Type B pancreatic cell (in vitro differentiated cells): ENCODE results near the gene SLC16A6. TPM values are rescaled to one million over a fixed set of nuclear protein-coding genes. Genes with fewer than 3 reads are reported as not detected.

ENCODE experiments used
- DNase-seq: peaks from one replicate; pipeline ENCODE4 v3.0.0; 2021; ENCODE audit warnings: mixed read lengths; ENCODE audit not compliant: unreplicated experiment; ENCODE audit errors: extremely low spot score
- H3K27ac Mint-ChIP-seq: 2 replicates; pipeline ENCODE4 v1.8.0; 2021; ENCODE audit warnings: mild to moderate bottlenecking, mixed read lengths
- H3K27me3 Mint-ChIP-seq: 2 replicates; pipeline ENCODE4 v1.8.0; 2021; ENCODE audit warnings: mixed read lengths
- H3K36me3 Mint-ChIP-seq: 2 replicates; pipeline ENCODE4 v1.8.0; 2021; ENCODE audit warnings: mixed read lengths
- H3K4me1 Mint-ChIP-seq: one replicate; pipeline ENCODE4 v1.8.0; 2021; ENCODE audit warnings: mixed read lengths; ENCODE audit not compliant: unreplicated experiment
- H3K4me3 Mint-ChIP-seq: 2 replicates; pipeline ENCODE4 v1.8.0; 2021; ENCODE audit warnings: mild to moderate bottlenecking, mixed read lengths
- H3K9me3 Mint-ChIP-seq: 2 replicates; pipeline ENCODE4 v1.8.0; 2021; ENCODE audit warnings: mixed read lengths
- total RNA-seq: library from RNA; stranded (reverse); gene quantifications from 2 replicates; pipeline ENCODE4 v1.2.1, GENCODE V29; 2021; ENCODE audit warnings: low replicate concordance
- TF ChIP-seq, protein P1 (sequence below): fragments of 200-600 bp; sonication (generic); conservative IDR thresholded peaks from 2 replicates; pipeline ENCODE4 v1.5.0; 2021; ENCODE audit warnings: antibody characterized with exemption, mild to moderate bottlenecking

Gene SLC16A6
- total RNA-seq, 1 donor from 2014 or later = 1.6 TPM

DNA sequence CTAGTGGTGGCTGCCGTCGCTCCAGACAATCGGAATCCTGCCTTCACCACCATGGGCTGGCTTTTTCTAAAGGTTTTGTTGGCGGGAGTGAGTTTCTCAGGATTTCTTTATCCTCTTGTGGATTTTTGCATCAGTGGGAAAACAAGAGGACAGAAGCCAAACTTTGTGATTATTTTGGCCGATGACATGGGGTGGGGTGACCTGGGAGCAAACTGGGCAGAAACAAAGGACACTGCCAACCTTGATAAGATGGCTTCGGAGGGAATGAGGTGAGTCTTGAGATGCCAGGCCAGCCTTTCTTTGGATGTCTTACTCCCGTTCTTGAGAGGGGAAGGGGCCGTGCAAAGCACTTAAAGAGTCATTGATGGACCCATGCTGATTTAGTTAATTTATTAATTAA is 16.5 kb upstream of the SLC16A6 start:
- Mint-ChIP-seq H3K36me3 (peaks cover 3% of the 10 kb centered on the region), H3K4me3 (no peak overlapping the region), H3K9me3 (no peaks in the 10 kb centered on the region), H3K4me1 (peaks cover 3% of the 10 kb centered on the region), H3K27ac (no peak overlapping the region), H3K27me3 (no peaks in the 10 kb centered on the region)
- TF ChIP-seq, protein P1, sequence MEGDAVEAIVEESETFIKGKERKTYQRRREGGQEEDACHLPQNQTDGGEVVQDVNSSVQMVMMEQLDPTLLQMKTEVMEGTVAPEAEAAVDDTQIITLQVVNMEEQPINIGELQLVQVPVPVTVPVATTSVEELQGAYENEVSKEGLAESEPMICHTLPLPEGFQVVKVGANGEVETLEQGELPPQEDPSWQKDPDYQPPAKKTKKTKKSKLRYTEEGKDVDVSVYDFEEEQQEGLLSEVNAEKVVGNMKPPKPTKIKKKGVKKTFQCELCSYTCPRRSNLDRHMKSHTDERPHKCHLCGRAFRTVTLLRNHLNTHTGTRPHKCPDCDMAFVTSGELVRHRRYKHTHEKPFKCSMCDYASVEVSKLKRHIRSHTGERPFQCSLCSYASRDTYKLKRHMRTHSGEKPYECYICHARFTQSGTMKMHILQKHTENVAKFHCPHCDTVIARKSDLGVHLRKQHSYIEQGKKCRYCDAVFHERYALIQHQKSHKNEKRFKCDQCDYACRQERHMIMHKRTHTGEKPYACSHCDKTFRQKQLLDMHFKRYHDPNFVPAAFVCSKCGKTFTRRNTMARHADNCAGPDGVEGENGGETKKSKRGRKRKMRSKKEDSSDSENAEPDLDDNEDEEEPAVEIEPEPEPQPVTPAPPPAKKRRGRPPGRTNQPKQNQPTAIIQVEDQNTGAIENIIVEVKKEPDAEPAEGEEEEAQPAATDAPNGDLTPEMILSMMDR = no peak
- DNase-seq = no peak

DNA sequence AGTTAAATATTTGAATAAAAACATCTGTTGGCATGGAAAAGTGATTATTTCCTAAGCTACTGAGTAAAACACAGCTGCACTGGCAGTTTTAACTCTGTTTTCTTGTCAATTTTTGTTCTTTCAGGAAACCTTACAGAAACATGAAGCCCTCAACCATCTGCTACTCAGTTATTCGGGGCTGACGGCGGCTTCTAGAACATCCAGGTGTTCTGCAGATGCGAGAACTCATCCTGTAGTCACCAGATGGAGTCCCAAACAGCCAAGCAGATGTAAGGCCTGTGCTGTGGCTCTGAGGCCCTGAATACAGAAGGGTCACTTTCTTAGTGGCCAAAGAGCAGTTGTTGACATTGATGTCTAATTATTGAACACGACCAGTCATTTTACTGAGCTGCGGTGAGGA is 15.9 kb upstream of the SLC16A6 start:
- TF ChIP-seq, protein P1 = no peak
- Mint-ChIP-seq H3K4me1 (peaks cover 2% of the 10 kb centered on the region), H3K4me3 (no peak overlapping the region), H3K9me3 (no peaks in the 10 kb centered on the region), H3K27me3 (no peaks in the 10 kb centered on the region), H3K27ac (no peak overlapping the region), H3K36me3 (peaks cover 3% of the 10 kb centered on the region)
- no peak for DNase-seq

DNA sequence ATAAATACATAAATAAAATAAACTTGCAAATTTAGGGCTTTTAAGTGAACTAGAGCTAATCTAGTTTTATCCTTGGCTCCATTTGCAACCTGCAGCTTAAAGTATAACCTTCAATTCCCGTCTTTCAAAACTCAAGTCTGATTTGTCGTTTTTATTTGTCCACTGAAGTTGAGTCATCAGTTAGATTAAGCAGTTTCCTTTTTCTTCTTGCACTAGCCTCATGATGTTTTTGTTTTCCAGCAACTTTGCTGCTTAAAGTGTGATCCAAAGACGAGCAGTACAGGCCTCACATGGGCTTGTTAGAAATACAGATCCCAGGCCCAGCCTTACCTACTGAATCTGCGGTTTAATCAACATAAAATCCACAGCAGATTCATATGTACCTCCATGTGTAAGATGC is 14.2 kb upstream of the SLC16A6 start:
- DNase-seq = no peak
- H3K27ac Mint-ChIP-seq = no peak overlapping the region
- TF ChIP-seq, protein P1 = no peak
- peaks cover 8% of the 10 kb centered on the region for H3K4me1 Mint-ChIP-seq
- no peaks in the 10 kb centered on the region for H3K9me3 Mint-ChIP-seq
- no peaks in the 10 kb centered on the region for H3K27me3 Mint-ChIP-seq
- H3K36me3 Mint-ChIP-seq = peaks cover 3% of the 10 kb centered on the region
- H3K4me3 Mint-ChIP-seq = no peak overlapping the region

DNA sequence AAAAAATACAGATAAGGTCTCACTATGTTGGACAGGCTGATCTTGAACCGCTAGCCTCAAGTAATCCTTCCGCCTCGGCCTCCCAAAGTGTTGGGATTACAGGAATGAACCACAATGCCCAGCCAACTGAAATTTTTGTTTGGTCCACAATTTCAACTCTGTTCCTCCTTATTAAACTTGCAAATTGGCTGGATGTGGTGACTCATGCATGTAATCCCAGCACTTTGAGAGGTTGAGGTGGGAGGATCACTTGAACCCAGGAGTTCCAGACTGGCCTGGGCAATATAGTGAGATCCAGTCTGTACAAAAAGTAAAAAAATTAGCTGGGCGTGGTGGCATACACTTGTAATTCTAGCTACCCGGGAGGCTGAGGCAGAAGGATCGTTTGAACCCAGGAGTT is 13.8 kb upstream of the SLC16A6 start:
- DNase-seq = no peak
- Mint-ChIP-seq H3K36me3 (peaks cover 3% of the 10 kb centered on the region), H3K9me3 (no peaks in the 10 kb centered on the region), H3K27me3 (no peaks in the 10 kb centered on the region), H3K4me1 (peaks cover 8% of the 10 kb centered on the region), H3K4me3 (no peak overlapping the region), H3K27ac (no peak overlapping the region)
- TF ChIP-seq, protein P1 = no peak

DNA sequence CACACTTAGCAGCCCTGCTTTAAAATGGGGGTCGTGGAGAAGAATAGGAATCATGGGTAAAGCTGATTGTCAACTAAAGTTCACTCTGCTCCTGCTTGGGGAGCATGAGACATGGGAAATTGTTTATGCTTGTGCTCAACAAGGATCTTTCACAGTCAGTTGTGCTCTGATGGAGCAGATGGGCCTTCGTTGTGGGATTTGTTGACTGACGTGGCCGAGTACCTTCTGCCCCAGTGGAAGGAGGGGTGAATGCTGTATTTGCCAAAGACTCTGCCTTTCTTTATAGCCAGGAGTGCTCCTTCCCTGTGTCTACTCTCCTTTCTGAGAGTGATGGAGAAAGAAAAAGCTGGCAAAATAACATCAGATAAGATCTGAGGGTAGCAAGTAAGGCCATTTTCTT is 11.7 kb upstream of the SLC16A6 start:
- H3K36me3 Mint-ChIP-seq = no peaks in the 10 kb centered on the region
- H3K27me3 Mint-ChIP-seq = no peaks in the 10 kb centered on the region
- no peak overlapping the region for H3K4me3 Mint-ChIP-seq
- no peaks in the 10 kb centered on the region for H3K9me3 Mint-ChIP-seq
- H3K4me1 Mint-ChIP-seq = peaks cover 8% of the 10 kb centered on the region
- TF ChIP-seq, protein P1 = no peak
- H3K27ac Mint-ChIP-seq = no peak overlapping the region
- no peak for DNase-seq

DNA sequence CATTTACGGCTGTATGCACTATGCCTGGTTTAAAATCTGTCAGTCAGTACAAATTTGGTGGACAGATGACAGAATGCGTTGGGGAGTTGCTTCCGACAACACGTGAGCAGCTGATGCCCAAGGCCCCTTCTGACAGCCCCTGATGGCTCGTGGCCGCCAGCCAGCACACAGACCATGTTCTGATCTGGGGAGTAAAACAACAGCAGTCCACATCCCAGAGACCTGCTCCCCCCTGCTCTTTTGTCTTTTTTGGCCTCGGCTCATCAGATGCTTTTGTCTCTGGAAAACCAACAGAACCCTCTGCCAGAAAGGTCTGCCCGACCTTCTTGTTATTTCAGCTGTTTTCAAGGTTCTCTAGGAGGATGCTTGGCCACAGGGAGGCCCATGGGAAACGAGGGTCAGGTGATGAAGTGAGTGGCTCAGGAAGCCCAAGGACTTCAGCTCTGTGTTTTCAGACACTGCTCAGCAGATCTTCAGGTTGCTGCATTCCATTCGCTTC is 11.2 kb upstream of the SLC16A6 start:
- peaks cover 8% of the 10 kb centered on the region for H3K4me1 Mint-ChIP-seq
- TF ChIP-seq, protein P1 = no peak
- H3K27me3 Mint-ChIP-seq = no peaks in the 10 kb centered on the region
- H3K4me3 Mint-ChIP-seq = no peak overlapping the region
- H3K27ac Mint-ChIP-seq = no peak overlapping the region
- H3K36me3 Mint-ChIP-seq = no peaks in the 10 kb centered on the region
- no peaks in the 10 kb centered on the region for H3K9me3 Mint-ChIP-seq
- DNase-seq = no peak
